GM12878 (cell line): ENCODE measurements around the gene RARG. TPM values are rescaled to one million over a fixed set of nuclear protein-coding genes. Genes with fewer than 3 reads are reported as not detected.

ENCODE experiments used
- BMI1 ChIP-seq: fragments of 450-650 bp; IDR thresholded peaks from 2 replicates; pipeline ENCODE4 v1.6.1; 2016; ENCODE audit warnings: mild to moderate bottlenecking, moderate library complexity, borderline replicate concordance
- CREM ChIP-seq: IDR thresholded peaks from 2 replicates; pipeline ENCODE4 v1.6.1; 2014; ENCODE audit warnings: antibody characterized with exemption, low read depth
- DPF2 ChIP-seq: fragments of 450-650 bp; IDR thresholded peaks from 2 replicates; pipeline ENCODE4 v1.6.1; 2017; ENCODE audit warnings: mild to moderate bottlenecking
- ETV6 ChIP-seq, 2 experiments: fragments of 450-650 bp in 1 of 2; IDR thresholded peaks in 1 of 2; conservative IDR thresholded peaks in 1 of 2; 2 replicates each; pipeline ENCODE4 v1.6.1; 2014; ENCODE audit warnings: antibody characterized with exemption in 1 of 2, borderline replicate concordance in 1 of 2, low read depth in 1 of 2, mild to moderate bottlenecking in 1 of 2, moderate library complexity in 1 of 2
- MTA2 ChIP-seq: fragments of 450-650 bp; IDR thresholded peaks from 2 replicates; pipeline ENCODE4 v1.6.1; 2016; ENCODE audit warnings: low read depth, mild to moderate bottlenecking, moderate library complexity
- NR2C1 ChIP-seq: fragments of 450-650 bp; IDR thresholded peaks from 2 replicates; pipeline ENCODE4 v1.6.1; 2017; ENCODE audit warnings: antibody characterized with exemption, mild to moderate bottlenecking, moderate library complexity
- RUNX3 ChIP-seq: IDR thresholded peaks from 2 replicates; pipeline ENCODE4 v1.6.1; 2012; ENCODE audit warnings: low read length, inconsistent platforms
- SP1 ChIP-seq: IDR thresholded peaks from one replicate; pipeline ENCODE4 v1.6.1; 2011; ENCODE audit warnings: low read depth, low read length
- SPI1 ChIP-seq: IDR thresholded peaks from 2 replicates; pipeline ENCODE4 v1.6.1; 2011; ENCODE audit warnings: low read depth, mild to moderate bottlenecking, low read length, moderate library complexity, borderline replicate concordance; ENCODE audit not compliant: insufficient read depth
- SRF ChIP-seq, 2 experiments: IDR thresholded peaks; 2 replicates each; pipeline ENCODE4 v1.6.1; 2011; ENCODE audit warnings: low read depth in 2 of 2, low read length in 2 of 2, mild to moderate bottlenecking in 1 of 2, moderate library complexity in 1 of 2
- ZNF274 ChIP-seq: IDR thresholded peaks from one replicate; pipeline ENCODE4 v1.8.0; 2011; ENCODE audit not compliant: insufficient read length, insufficient read depth
- polyA plus RNA-seq, 11 experiments: library from polyadenylated mRNA; depleted of rRNA in 4 of 11; unstranded in 6 of 11; stranded (reverse) in 5 of 11; fragments of >200 nt; fragmentation: Nextera tagmentation in 4 of 11; fragmentation: Illumina TruSeq in 1 of 11; extraction: Ambion mirVana in 4 of 11; extraction: Trizol in 1 of 11; gene quantifications; 1 replicate in 1 of 11; 2 replicates in 10 of 11; pipeline versions ENCODE4 v1.2.1 to v1.2.3, GENCODE V29; 2011 to 2016; ENCODE audit warnings: inconsistent platforms in 2 of 11, missing spikeins in 2 of 11, low read depth in 1 of 11
- total RNA-seq, 4 experiments: library from RNA; depleted of rRNA in 3 of 4; stranded (reverse); fragments of >200 nt in 3 of 4; fragmentation: Illumina TruSeq in 1 of 4; extraction: Trizol in 1 of 4; gene quantifications; 2 replicates each; pipeline versions ENCODE4 v1.2.1 to v1.2.3, GENCODE V29; 2013 to 2021
- TF ChIP-seq, protein P1 (sequence below): fragments of 150-350 bp; IDR thresholded peaks from 2 replicates; pipeline ENCODE4 v1.6.1; 2016; ENCODE audit warnings: low read depth, low read length
- TF ChIP-seq, protein P2 (sequence below): fragments of 450-650 bp; IDR thresholded peaks from 2 replicates; pipeline ENCODE4 v1.6.1; 2017; ENCODE audit warnings: antibody characterized with exemption, mild to moderate bottlenecking, moderate library complexity
- TF ChIP-seq, protein P3 (sequence below): fragments of 450-650 bp; IDR thresholded peaks from 2 replicates; pipeline ENCODE4 v1.6.1; 2018; ENCODE audit warnings: mild to moderate bottlenecking, low read depth, moderate library complexity; ENCODE audit not compliant: partially characterized antibody
- TF ChIP-seq, protein P4 (sequence below): fragments of 450-650 bp; IDR thresholded peaks from 2 replicates; pipeline ENCODE4 v1.6.1; 2017; ENCODE audit warnings: mild to moderate bottlenecking, low read depth, inconsistent platforms; ENCODE audit not compliant: poor library complexity, severe bottlenecking
- TF ChIP-seq, protein P5 (sequence below), 3 experiments: IDR thresholded peaks in 2 of 3; conservative IDR thresholded peaks in 1 of 3; 2 replicates each; pipeline ENCODE4 v1.5.1; 2011; ENCODE audit warnings: low read depth in 3 of 3, low read length in 3 of 3, mild to moderate bottlenecking in 3 of 3, control low read depth in 2 of 3, moderate library complexity in 2 of 3, inconsistent platforms in 1 of 3, mixed read lengths in 1 of 3; ENCODE audit not compliant: control insufficient read depth in 2 of 3, insufficient read depth in 1 of 3; ENCODE audit errors: extremely low read depth in 1 of 3

The RARG gene
- total and polyA plus RNA-seq, 10 of the 15 experiments (the other 5 are each of a cell fraction or from before 2014, with no cell fraction given): 0.27 to 8.1 (median 4.1) TPM

GRCh38 chr12:53208877-53209463 lies 23.0 kb downstream of the RARG start (continued):
- TF ChIP-seq, protein P1, sequence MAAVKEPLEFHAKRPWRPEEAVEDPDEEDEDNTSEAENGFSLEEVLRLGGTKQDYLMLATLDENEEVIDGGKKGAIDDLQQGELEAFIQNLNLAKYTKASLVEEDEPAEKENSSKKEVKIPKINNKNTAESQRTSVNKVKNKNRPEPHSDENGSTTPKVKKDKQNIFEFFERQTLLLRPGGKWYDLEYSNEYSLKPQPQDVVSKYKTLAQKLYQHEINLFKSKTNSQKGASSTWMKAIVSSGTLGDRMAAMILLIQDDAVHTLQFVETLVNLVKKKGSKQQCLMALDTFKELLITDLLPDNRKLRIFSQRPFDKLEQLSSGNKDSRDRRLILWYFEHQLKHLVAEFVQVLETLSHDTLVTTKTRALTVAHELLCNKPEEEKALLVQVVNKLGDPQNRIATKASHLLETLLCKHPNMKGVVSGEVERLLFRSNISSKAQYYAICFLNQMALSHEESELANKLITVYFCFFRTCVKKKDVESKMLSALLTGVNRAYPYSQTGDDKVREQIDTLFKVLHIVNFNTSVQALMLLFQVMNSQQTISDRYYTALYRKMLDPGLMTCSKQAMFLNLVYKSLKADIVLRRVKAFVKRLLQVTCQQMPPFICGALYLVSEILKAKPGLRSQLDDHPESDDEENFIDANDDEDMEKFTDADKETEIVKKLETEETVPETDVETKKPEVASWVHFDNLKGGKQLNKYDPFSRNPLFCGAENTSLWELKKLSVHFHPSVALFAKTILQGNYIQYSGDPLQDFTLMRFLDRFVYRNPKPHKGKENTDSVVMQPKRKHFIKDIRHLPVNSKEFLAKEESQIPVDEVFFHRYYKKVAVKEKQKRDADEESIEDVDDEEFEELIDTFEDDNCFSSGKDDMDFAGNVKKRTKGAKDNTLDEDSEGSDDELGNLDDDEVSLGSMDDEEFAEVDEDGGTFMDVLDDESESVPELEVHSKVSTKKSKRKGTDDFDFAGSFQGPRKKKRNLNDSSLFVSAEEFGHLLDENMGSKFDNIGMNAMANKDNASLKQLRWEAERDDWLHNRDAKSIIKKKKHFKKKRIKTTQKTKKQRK: no peak
- TF ChIP-seq, protein P2, sequence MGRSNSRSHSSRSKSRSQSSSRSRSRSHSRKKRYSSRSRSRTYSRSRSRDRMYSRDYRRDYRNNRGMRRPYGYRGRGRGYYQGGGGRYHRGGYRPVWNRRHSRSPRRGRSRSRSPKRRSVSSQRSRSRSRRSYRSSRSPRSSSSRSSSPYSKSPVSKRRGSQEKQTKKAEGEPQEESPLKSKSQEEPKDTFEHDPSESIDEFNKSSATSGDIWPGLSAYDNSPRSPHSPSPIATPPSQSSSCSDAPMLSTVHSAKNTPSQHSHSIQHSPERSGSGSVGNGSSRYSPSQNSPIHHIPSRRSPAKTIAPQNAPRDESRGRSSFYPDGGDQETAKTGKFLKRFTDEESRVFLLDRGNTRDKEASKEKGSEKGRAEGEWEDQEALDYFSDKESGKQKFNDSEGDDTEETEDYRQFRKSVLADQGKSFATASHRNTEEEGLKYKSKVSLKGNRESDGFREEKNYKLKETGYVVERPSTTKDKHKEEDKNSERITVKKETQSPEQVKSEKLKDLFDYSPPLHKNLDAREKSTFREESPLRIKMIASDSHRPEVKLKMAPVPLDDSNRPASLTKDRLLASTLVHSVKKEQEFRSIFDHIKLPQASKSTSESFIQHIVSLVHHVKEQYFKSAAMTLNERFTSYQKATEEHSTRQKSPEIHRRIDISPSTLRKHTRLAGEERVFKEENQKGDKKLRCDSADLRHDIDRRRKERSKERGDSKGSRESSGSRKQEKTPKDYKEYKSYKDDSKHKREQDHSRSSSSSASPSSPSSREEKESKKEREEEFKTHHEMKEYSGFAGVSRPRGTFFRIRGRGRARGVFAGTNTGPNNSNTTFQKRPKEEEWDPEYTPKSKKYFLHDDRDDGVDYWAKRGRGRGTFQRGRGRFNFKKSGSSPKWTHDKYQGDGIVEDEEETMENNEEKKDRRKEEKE: no peak
- TF ChIP-seq, protein P3, sequence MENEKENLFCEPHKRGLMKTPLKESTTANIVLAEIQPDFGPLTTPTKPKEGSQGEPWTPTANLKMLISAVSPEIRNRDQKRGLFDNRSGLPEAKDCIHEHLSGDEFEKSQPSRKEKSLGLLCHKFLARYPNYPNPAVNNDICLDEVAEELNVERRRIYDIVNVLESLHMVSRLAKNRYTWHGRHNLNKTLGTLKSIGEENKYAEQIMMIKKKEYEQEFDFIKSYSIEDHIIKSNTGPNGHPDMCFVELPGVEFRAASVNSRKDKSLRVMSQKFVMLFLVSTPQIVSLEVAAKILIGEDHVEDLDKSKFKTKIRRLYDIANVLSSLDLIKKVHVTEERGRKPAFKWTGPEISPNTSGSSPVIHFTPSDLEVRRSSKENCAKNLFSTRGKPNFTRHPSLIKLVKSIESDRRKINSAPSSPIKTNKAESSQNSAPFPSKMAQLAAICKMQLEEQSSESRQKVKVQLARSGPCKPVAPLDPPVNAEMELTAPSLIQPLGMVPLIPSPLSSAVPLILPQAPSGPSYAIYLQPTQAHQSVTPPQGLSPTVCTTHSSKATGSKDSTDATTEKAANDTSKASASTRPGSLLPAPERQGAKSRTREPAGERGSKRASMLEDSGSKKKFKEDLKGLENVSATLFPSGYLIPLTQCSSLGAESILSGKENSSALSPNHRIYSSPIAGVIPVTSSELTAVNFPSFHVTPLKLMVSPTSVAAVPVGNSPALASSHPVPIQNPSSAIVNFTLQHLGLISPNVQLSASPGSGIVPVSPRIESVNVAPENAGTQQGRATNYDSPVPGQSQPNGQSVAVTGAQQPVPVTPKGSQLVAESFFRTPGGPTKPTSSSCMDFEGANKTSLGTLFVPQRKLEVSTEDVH: no peak
- TF ChIP-seq, protein P4, sequence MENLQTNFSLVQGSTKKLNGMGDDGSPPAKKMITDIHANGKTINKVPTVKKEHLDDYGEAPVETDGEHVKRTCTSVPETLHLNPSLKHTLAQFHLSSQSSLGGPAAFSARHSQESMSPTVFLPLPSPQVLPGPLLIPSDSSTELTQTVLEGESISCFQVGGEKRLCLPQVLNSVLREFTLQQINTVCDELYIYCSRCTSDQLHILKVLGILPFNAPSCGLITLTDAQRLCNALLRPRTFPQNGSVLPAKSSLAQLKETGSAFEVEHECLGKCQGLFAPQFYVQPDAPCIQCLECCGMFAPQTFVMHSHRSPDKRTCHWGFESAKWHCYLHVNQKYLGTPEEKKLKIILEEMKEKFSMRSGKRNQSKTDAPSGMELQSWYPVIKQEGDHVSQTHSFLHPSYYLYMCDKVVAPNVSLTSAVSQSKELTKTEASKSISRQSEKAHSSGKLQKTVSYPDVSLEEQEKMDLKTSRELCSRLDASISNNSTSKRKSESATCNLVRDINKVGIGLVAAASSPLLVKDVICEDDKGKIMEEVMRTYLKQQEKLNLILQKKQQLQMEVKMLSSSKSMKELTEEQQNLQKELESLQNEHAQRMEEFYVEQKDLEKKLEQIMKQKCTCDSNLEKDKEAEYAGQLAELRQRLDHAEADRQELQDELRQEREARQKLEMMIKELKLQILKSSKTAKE: peak; percentile 61
- TF ChIP-seq CREM (peak; percentile 26; the same call in 1 of the 2 replicates), SRF (IDR thresholded peaks at IDR 0.05; ENCODE audit: low read depth in 2 of 2, low read length in 2 of 2) (no peak), NR2C1 (peak; percentile 61), ZNF274 (no peak), SPI1 (peak; percentile 82), SP1 (no peak), DPF2 (peak; percentile 87), MTA2 (peak; percentile 70), RUNX3 (peak; percentile 98), ETV6 (conservative IDR thresholded peaks at IDR 0.05 in 1 of 2, IDR thresholded peaks at IDR 0.05 in 1 of 2; ENCODE audit: borderline replicate concordance in 1 of 2, low read depth in 1 of 2) (peak in 1 of 2 experiments; percentile 75; a peak in 2 of 4 replicates), BMI1 (peak; percentile 75)
- TF ChIP-seq, protein P5, sequence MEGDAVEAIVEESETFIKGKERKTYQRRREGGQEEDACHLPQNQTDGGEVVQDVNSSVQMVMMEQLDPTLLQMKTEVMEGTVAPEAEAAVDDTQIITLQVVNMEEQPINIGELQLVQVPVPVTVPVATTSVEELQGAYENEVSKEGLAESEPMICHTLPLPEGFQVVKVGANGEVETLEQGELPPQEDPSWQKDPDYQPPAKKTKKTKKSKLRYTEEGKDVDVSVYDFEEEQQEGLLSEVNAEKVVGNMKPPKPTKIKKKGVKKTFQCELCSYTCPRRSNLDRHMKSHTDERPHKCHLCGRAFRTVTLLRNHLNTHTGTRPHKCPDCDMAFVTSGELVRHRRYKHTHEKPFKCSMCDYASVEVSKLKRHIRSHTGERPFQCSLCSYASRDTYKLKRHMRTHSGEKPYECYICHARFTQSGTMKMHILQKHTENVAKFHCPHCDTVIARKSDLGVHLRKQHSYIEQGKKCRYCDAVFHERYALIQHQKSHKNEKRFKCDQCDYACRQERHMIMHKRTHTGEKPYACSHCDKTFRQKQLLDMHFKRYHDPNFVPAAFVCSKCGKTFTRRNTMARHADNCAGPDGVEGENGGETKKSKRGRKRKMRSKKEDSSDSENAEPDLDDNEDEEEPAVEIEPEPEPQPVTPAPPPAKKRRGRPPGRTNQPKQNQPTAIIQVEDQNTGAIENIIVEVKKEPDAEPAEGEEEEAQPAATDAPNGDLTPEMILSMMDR (IDR thresholded peaks at IDR 0.05 in 2 of 3, conservative IDR thresholded peaks at IDR 0.05 in 1 of 3; ENCODE audit: control insufficient read depth in 2 of 3, extremely low read depth in 1 of 3, insufficient read depth in 1 of 3, low read depth in 3 of 3, low read length in 3 of 3): no peak
